Loucy (cell line): ENCODE data around the gene TOGARAM2.

Experiments used
- H2AFZ ChIP-seq: fragments of 200-600 bp; sonication (generic); 2 replicates; pipeline ENCODE4 v1.6.0; 2016; ENCODE audit warnings: antibody characterized with exemption, mild to moderate bottlenecking, low read length, moderate library complexity
- H3F3A ChIP-seq: fragments of 200-600 bp; 2 replicates; pipeline ENCODE4 v1.6.0; 2016; ENCODE audit warnings: antibody characterized with exemption, low read depth, mild to moderate bottlenecking
- H3K27me3 ChIP-seq: fragments of 200-600 bp; sonication (generic); 2 replicates; pipeline ENCODE4 v1.6.1; 2014; ENCODE audit warnings: low read length, mild to moderate bottlenecking; ENCODE audit not compliant: insufficient read depth, poor library complexity, severe bottlenecking
- H3K36me3 ChIP-seq: fragments of 200-600 bp; sonication (generic); 2 replicates; pipeline ENCODE4 v1.6.1; 2016; ENCODE audit warnings: low read length; ENCODE audit not compliant: insufficient read depth
- H3K4me1 ChIP-seq: fragments of 200-600 bp; sonication (generic); 2 replicates; pipeline ENCODE4 v1.5.1; 2014; ENCODE audit warnings: low read length, mild to moderate bottlenecking; ENCODE audit not compliant: insufficient read depth, poor library complexity, severe bottlenecking
- H3K4me2 ChIP-seq: fragments of 200-600 bp; sonication (generic); 2 replicates; pipeline ENCODE4 v1.6.0; 2014; ENCODE audit warnings: antibody characterized with exemption, low read length, low read depth, mild to moderate bottlenecking; ENCODE audit not compliant: poor library complexity, severe bottlenecking
- H3K4me3 ChIP-seq: fragments of 200-600 bp; sonication (generic); 2 replicates; pipeline ENCODE4 v1.5.1; 2014; ENCODE audit warnings: low read length, mild to moderate bottlenecking, mixed read lengths; ENCODE audit not compliant: poor library complexity, severe bottlenecking
- H3K79me2 ChIP-seq: fragments of 200-600 bp; sonication (generic); 2 replicates; pipeline ENCODE4 v1.6.1; 2014; ENCODE audit warnings: low read length; ENCODE audit not compliant: insufficient read depth
- H3K9ac ChIP-seq: fragments of 200-600 bp; sonication (generic); 2 replicates; pipeline ENCODE4 v1.6.0; 2014; ENCODE audit warnings: mild to moderate bottlenecking, low read depth, low read length, moderate library complexity; ENCODE audit not compliant: poor library complexity, severe bottlenecking
- H3K9me2 ChIP-seq: fragments of 200-600 bp; sonication (generic); replicated peaks from 2 replicates; pipeline ENCODE4 v1.6.1; 2016; ENCODE audit warnings: low read depth, low read length, mixed read lengths
- H3K9me3 ChIP-seq: fragments of 200-600 bp; sonication (generic); 2 replicates; pipeline ENCODE4 v1.6.1; 2014; ENCODE audit warnings: mild to moderate bottlenecking, antibody characterized with exemption, low read length, low read depth; ENCODE audit not compliant: insufficient read depth
- H4K20me1 ChIP-seq: fragments of 200-600 bp; sonication (generic); 2 replicates; pipeline ENCODE4 v1.6.0; 2014; ENCODE audit warnings: antibody characterized with exemption, low read length, mild to moderate bottlenecking; ENCODE audit not compliant: insufficient read depth, poor library complexity, severe bottlenecking
- EZH2phosphoT487 ChIP-seq: fragments of 200-600 bp; IDR thresholded peaks from 2 replicates; pipeline ENCODE4 v1.6.1; 2018; ENCODE audit warnings: antibody characterized with exemption, mild to moderate bottlenecking, moderate library complexity, borderline replicate concordance
- TF ChIP-seq, protein P1 (sequence below): fragments of 200-600 bp; sonication (generic); conservative IDR thresholded peaks from 2 replicates; pipeline ENCODE4 v1.5.1; 2014; ENCODE audit warnings: mild to moderate bottlenecking, antibody characterized with exemption, low read length

Gene TOGARAM2

DNA sequence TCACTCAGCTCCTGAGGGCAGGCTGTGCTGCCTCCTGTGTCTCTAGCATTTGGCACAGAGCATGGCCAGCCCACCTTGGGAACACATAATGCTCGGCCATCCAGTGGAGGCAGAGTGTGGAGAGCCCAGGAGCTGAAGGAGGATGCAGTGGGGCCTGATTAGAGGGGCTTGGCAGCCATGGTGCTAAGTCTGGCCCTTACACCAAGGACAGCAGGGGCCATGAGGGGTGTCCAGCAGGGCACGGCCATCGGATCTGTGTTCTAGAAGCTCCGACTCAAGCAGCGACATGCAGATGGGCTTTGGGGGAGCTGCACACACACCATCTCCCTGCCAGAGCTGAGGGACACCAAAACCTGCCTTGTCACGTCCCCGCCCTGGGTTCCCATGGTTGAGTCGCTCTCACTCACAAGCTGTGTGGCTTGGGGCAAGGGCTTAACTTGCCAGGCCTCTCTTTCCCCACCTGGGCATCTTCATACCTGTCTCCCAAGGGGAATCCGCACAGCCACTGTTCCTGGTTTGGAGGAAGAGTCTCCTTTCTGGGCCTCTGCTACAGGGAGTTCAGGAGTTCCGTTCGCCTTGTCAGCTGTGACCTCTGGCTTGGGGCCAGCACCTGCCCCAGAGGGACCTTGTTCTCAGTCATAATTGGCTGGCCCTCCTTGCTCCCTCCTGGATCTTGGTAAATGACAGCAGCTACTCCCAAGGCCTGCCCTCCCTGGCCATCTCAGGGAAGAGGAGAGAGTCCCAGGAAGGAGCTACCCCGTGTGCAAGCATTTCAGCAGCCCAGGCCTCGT lies 1.3 kb upstream of the TOGARAM2 start:
- no peak overlapping the region for H3K4me3 ChIP-seq
- H3K9me2 ChIP-seq = no peaks in the 10 kb centered on the region
- no peak overlapping the region for H2AFZ ChIP-seq
- H3K9ac ChIP-seq = no peak overlapping the region
- no peaks in the 10 kb centered on the region for H3K4me1 ChIP-seq
- TF ChIP-seq, protein P1, sequence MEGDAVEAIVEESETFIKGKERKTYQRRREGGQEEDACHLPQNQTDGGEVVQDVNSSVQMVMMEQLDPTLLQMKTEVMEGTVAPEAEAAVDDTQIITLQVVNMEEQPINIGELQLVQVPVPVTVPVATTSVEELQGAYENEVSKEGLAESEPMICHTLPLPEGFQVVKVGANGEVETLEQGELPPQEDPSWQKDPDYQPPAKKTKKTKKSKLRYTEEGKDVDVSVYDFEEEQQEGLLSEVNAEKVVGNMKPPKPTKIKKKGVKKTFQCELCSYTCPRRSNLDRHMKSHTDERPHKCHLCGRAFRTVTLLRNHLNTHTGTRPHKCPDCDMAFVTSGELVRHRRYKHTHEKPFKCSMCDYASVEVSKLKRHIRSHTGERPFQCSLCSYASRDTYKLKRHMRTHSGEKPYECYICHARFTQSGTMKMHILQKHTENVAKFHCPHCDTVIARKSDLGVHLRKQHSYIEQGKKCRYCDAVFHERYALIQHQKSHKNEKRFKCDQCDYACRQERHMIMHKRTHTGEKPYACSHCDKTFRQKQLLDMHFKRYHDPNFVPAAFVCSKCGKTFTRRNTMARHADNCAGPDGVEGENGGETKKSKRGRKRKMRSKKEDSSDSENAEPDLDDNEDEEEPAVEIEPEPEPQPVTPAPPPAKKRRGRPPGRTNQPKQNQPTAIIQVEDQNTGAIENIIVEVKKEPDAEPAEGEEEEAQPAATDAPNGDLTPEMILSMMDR = no peak
- no peak for TF ChIP-seq EZH2phosphoT487
- no peak overlapping the region for H3K4me2 ChIP-seq
- no peaks in the 10 kb centered on the region for H3K27me3 ChIP-seq
- no peaks in the 10 kb centered on the region for H3K36me3 ChIP-seq
- no peaks in the 10 kb centered on the region for H4K20me1 ChIP-seq
- no peaks in the 10 kb centered on the region for H3F3A ChIP-seq
- no peaks in the 10 kb centered on the region for H3K9me3 ChIP-seq
- H3K79me2 ChIP-seq = no peaks in the 10 kb centered on the region

DNA sequence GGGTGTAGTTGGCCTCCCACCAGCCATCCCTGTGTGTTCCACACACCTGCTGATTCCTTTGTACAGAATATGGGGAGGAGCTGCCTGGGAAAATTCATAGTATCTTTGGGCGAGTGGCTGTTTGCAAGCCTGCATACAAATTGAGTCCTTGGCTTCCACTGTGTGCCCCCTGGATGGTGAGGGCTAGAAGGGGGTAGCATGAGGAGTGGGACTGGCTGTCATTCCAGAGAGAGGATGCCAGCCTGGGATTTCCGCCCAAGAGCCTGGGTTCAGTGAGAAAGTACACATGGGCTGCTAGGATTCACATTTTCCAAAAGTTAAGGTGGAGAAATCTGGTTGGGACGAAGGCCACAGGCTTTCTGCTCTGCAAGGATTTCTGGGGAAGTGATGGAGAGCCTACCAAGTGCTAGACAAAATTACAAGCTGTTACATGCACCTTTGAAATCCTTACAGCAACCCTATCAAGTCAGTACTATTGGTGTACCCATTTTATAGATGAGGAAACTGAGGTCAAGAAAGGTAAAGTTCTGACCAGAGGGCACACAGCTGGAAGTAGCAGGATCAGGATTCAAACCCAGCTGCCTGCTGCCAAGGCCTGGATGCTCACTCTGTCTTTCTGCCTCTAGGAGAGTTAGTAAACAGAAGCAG lies 606 bp upstream of the TOGARAM2 start:
- Histone ChIP-seq H3K4me2 (no peak overlapping the region), H4K20me1 (no peaks in the 10 kb centered on the region), H3K79me2 (no peaks in the 10 kb centered on the region), H3K36me3 (no peaks in the 10 kb centered on the region), H3K9ac (no peak overlapping the region), H3K9me2 (no peaks in the 10 kb centered on the region), H3K4me1 (no peaks in the 10 kb centered on the region), H3K4me3 (no peak overlapping the region), H3K27me3 (no peaks in the 10 kb centered on the region), H2AFZ (no peak overlapping the region), H3K9me3 (no peaks in the 10 kb centered on the region), H3F3A (no peaks in the 10 kb centered on the region)
- TF ChIP-seq, protein P1 = no peak
- no peak for TF ChIP-seq EZH2phosphoT487

DNA sequence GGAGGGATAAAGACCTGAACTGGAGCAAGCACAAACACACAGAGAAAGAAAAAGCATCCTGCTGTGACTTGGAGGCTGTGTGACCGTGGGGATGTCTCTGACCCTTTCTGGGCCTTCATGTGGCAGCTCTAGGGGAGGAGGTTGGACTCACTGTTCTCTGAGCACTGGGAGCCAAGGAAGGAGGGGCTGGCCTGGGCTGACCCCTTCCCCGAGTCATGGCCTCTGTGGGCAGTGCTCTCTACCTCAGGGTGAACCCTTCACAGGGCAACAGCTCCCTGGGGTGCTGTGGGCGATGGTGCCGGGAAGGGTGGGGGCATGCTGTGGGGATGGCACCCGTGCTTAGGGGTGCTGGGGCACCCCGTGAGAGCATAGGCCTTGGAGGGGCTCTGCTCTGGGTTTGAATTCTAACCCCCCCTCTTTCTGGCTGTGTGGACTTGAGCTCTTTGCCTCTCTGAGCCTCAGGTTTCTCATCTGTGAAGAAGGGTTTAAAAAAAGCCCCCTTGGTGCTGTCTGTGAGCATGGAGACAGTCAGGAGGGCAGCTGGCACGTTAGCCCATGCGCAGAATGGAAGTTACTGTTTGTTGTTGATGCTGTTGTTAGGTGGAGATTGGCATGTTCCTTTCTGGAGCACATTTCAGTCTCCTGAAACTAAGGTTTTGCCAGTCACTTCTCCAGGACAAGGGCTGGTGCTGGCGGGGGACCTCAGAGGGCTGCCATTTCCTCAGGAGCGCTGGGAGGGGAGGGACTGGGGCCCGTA lies 700 bp downstream of the TOGARAM2 start:
- H3K27me3 ChIP-seq = no peaks in the 10 kb centered on the region
- no peaks in the 10 kb centered on the region for H3K79me2 ChIP-seq
- no peaks in the 10 kb centered on the region for H4K20me1 ChIP-seq
- H3K9me3 ChIP-seq = no peaks in the 10 kb centered on the region
- no peak overlapping the region for H3K4me3 ChIP-seq
- H3K4me2 ChIP-seq = no peak overlapping the region
- H3K36me3 ChIP-seq = no peaks in the 10 kb centered on the region
- H3K9ac ChIP-seq = no peak overlapping the region
- no peaks in the 10 kb centered on the region for H3F3A ChIP-seq
- H3K4me1 ChIP-seq = peaks cover 6% of the 10 kb centered on the region
- H2AFZ ChIP-seq = no peak overlapping the region
- TF ChIP-seq EZH2phosphoT487 = no peak
- TF ChIP-seq, protein P1 = no peak
- no peaks in the 10 kb centered on the region for H3K9me2 ChIP-seq
